Measurements from ENCODE around the gene MND1.

The MND1 gene

GRCh38 chr4:153333874-153334273, 10.6 kb upstream of the MND1 start:
- TF ChIP-seq CTCF (conservative IDR thresholded peaks at IDR 0.05; ENCODE audit: low read depth, low read length) = no peak
- no peak for DNase-seq (ENCODE audit: low read depth)
- no peak overlapping the region for H3K4me3 ChIP-seq (ENCODE audit: low read depth, low read length)

- H3K4me3 ChIP-seq (ENCODE audit: low read depth, low read length) = no peak overlapping the region
- TF ChIP-seq CTCF (conservative IDR thresholded peaks at IDR 0.05; ENCODE audit: low read depth, low read length) = no peak
- peak; percentile 24 for DNase-seq (ENCODE audit: low read depth)
Observed at GRCh38 chr4:153335665-153336064, 8.8 kb upstream of the MND1 start.

- TF ChIP-seq CTCF (conservative IDR thresholded peaks at IDR 0.05; ENCODE audit: low read depth, low read length) = no peak
- no peak for DNase-seq (ENCODE audit: low read depth)
- H3K4me3 ChIP-seq (ENCODE audit: low read depth, low read length) = no peak overlapping the region
Observed at GRCh38 chr4:153337686-153338085, 6.8 kb upstream of the MND1 start.

- DNase-seq (ENCODE audit: low read depth) = peak; percentile 42
- H3K4me3 ChIP-seq (ENCODE audit: low read depth, low read length) = no peak overlapping the region
- TF ChIP-seq CTCF (conservative IDR thresholded peaks at IDR 0.05; ENCODE audit: low read depth, low read length) = no peak
Observed at GRCh38 chr4:153341575-153342090, 2.9 kb upstream of the MND1 start.

GRCh38 chr4:153342751-153343552, 1.5 kb upstream of the MND1 start:
- no peak for DNase-seq (ENCODE audit: low read depth)
- no peak for TF ChIP-seq CTCF (conservative IDR thresholded peaks at IDR 0.05; ENCODE audit: low read depth, low read length)
- no peak overlapping the region for H3K4me3 ChIP-seq (ENCODE audit: low read depth, low read length)

- TF ChIP-seq CTCF (conservative IDR thresholded peaks at IDR 0.05; ENCODE audit: low read depth, low read length) = no peak
- DNase-seq (ENCODE audit: low read depth) = peak; percentile 55
Observed at GRCh38 chr4:153345012-153345981, 809 bp downstream of the MND1 start.

More at GRCh38 chr4:153345012-153345981, 809 bp downstream of the MND1 start:
- peak overlapping the region; percentile 74 for H3K4me3 ChIP-seq (ENCODE audit: low read depth, low read length)
